ENCODE results near the gene IFI35.
A peak's percentile ranks its signal among the peaks of the same experiment; 100 is the strongest.
"Not testable (repeated sequence)": the region's sequence is repeated elsewhere in the genome, so short reads cannot be mapped to it uniquely, and the experiment has no call there.

The IFI35 gene

DNA sequence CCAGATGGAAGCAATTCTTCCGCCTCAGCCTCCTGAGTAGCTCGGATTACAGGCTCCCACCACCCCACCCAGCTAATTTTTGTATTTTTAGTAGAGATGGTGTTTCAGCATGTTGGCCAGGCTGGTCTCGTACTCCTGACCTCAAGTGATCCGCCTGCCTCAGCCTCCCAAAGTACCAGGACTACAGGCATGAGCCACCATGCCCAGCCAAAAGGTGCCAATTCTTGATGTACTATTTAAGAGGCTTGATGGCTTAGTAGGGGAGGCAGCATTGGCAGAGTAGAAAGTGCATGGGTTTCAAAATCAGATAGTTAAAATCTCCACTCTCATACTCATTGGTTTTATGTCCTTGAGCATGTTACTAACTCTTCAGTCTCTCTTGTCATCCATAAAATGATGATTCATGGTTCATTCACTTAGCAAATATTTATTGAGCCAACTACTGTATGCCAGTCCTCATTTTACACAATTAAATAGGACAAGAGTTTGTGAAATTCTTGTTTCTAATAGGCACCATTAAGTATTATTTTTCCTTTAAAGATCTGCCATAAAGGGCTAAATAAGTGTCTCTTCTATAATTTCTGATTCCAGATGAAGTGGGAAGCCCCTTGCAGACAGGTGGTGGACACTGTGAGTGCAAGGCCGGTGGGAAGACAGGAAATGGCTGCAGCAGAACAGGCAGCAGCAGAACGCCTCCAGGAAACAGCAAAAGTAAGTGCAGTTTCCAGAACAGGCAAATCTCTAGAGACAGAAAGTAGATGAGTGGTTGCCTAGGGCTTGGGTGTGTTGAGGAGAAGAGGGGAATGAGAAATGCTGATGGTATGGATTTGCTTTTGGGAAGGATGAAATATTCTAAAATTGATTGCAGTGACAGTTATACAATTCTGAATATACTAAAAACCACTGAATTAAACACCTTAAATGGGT is 16.6 kb upstream of the IFI35 start:
- H3K4me3 ChIP-seq (ENCODE audit: low read depth, low read length): no peak overlapping the region
- TF ChIP-seq, protein P1, sequence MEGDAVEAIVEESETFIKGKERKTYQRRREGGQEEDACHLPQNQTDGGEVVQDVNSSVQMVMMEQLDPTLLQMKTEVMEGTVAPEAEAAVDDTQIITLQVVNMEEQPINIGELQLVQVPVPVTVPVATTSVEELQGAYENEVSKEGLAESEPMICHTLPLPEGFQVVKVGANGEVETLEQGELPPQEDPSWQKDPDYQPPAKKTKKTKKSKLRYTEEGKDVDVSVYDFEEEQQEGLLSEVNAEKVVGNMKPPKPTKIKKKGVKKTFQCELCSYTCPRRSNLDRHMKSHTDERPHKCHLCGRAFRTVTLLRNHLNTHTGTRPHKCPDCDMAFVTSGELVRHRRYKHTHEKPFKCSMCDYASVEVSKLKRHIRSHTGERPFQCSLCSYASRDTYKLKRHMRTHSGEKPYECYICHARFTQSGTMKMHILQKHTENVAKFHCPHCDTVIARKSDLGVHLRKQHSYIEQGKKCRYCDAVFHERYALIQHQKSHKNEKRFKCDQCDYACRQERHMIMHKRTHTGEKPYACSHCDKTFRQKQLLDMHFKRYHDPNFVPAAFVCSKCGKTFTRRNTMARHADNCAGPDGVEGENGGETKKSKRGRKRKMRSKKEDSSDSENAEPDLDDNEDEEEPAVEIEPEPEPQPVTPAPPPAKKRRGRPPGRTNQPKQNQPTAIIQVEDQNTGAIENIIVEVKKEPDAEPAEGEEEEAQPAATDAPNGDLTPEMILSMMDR (IDR thresholded peaks at IDR 0.05; ENCODE audit: low read depth, low read length): no peak

DNA sequence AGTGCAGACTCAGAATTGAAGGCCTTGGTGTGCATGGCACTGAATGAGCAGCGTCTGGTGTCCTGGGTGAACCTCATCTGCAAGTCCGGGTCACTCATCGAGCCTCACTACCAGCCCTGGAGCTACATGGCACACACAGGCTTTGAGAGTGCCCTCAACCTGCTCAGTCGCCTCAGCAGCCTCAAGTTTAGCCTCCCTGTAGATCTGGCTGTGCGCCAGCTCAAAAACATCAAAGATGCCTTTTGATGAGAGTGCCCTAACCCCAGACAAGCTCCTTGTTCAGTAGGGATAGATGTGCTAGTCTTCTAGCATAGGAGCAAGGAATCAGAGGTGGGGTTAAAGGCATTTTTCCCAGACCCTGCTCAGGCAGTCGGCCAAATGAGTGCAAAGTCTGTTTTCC is 15.1 kb upstream of the IFI35 start:
- H3K4me3 ChIP-seq (ENCODE audit: low read depth, low read length): no peak overlapping the region
- TF ChIP-seq, protein P1 (IDR thresholded peaks at IDR 0.05; ENCODE audit: low read depth, low read length): no peak

DNA sequence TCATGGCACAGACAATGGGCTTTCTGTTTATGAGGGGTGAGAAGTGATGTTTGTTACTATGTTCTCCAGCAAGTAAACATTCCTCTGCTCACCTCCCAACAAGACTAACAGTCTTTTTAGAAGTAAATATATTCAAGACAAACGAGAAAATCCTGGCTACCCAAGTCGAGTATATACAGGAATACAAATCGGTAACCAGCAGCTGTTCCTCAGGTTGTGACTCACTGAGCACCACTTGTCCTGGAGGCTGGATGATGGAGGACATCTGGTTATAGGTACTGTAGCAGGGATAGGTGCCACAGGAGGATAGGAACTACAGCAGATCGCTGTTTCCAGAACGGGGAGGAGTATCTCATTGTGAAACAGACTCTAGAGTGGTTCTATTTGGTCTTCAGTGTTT is 13.7 kb upstream of the IFI35 start:
- TF ChIP-seq, protein P1 (IDR thresholded peaks at IDR 0.05; ENCODE audit: low read depth, low read length): no peak
- no peak overlapping the region for H3K4me3 ChIP-seq (ENCODE audit: low read depth, low read length)

DNA sequence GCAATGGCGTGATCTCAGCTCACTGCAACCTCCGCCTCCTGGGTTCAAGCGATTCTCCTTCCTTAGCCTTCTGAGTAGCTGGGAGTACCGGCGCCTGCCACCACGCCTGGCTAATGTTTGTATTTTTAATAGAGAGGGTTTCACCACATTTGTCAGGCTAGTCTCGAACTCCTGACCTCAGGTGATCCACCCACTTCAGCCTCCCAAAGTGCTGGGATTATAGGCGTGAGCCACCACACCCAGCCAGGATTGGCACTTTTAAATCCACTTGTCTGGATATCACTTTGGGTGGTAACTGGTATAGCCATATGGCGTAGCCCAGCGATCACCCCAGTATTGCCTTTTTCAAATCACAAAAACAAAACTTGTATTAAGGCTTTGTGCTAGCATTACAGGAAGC is 12.7 kb upstream of the IFI35 start:
- H3K4me3 ChIP-seq (ENCODE audit: low read depth, low read length): not testable (repeated sequence)

DNA sequence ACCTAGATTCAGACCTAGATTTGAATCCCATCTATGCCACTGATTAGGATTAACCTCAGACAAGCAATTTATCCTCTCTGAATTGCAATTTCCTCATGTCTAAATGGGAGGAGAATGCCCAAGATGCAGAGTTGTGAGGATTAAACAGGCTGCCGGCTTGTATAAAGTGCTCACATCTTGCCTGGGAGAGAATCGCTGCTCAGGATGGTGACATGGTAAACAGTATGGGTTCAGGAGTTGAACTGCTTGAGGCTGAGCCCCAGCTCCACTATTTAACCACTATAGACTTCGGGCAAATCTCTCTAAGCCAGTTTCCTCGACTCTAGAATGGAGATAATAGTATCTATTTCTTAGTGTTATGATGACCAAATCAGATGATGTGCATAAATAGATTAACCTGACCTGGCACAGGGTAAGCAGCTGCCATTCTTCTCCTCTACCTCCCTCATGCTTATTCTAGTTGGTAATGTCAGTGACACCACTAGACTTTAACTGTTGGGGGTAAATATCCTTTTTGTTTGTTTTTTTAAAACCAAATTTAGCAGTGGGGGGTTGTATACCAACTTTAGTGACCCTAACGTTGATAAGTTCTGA is 9.1 kb upstream of the IFI35 start:
- TF ChIP-seq, protein P1 (IDR thresholded peaks at IDR 0.05; ENCODE audit: low read depth, low read length): no peak
- peak overlapping the region; percentile 39 for H3K4me3 ChIP-seq (ENCODE audit: low read depth, low read length)

DNA sequence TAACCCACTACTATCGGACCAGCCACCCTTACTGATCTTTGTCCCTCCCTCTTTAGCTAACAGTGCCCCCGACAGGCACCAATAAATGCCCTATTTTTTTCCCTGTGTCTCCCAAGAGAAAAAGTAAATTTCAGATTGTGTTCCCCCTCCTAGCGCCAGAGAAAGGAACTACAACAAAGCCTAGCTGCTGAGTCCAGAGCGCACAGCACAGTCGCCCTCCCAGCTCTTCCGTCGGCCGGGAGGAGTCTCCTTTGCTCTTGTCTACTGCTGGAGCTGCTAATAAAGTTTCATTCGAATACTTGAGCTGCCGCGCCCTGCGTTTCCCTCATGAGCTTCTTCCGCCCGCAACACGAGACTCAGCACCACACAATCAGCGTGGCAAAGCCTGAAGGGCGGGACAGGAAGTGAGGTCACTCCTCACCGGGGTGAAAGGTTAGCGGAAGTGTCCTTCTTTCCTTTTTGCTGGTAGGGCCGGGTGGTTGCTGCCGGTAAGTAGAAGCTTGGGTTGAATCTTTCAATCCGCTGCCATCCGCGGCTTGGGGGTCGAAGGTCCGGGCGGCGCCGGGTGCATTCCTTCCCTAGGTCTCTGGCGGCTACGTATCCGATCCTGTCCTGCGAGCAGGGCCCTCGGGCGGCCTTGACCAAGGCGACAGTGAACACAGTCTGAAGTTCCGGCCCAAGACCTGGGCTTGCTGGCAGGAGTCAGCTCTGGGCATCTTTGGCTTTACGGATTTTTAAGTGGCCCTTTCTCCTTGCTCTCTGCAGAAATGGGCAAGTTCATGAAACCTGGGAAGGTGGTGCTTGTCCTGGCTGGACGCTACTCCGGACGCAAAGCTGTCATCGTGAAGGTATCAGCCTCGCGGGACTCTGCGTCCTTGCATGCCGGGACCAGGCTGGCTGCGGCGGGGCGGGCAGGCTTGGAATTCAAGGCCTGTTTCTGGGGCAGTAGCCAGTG is 8.3 kb upstream of the IFI35 start, which contains the start of gene RPL27:
TSS of gene RPL27 (plus strand) at position 436 of the 955 bp plus-strand sequence. CDS start at position 768, 332 bp downstream.
- TF ChIP-seq, protein P1 (IDR thresholded peaks at IDR 0.05; ENCODE audit: low read depth, low read length): peak; percentile 87
- H3K4me3 ChIP-seq (ENCODE audit: low read depth, low read length): peak within 1 kb of the TSS; percentile 98

DNA sequence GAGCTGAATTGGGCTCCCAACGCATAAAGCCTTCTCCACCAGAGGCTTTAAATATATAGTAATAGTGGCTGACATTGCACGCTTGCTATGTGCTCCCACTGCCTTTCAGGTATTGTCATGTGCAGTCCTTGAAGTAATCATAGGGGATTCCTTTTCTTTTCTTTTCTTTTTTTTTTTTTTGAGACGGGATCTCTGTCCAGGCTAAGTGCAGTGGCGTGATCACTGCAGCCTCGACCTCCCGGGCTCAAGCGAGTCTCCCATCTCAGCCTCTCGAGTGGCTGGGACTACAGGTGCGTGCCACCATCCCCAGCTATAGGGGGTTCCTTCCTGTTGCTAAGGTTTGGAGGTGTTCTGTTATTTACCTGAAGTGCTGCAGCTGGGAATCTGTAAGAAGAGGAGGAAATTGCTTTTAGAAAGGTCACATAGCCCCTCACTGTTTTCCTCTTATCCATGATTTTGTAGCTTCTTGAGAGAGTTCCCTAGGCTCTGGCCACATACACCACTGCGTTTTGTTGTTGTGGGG is 7.5 kb upstream of the IFI35 start:
- TF ChIP-seq, protein P1 (IDR thresholded peaks at IDR 0.05; ENCODE audit: low read depth, low read length): no peak
- peak overlapping the region; percentile 98 for H3K4me3 ChIP-seq (ENCODE audit: low read depth, low read length)

DNA sequence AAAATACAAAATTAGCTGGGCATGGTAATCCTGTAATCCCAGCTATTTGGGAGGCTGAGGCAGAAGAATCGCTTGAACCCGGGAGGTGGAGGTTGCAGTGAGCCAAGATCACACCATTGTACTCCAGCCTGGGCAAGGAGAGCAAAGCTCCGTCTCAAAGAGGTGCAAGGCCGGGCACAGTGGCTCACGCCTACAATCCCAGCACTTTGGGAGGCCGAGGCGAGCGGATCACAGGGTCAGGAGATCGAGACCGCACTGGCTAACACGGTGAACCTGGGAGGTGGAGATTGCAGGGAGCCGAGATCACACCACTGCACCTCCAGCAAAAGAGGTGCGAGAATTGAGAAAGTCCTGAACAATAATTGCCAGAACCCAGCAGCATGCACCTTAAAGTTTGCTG is 5.7 kb upstream of the IFI35 start:
- not testable (repeated sequence) for H3K4me3 ChIP-seq (ENCODE audit: low read depth, low read length)
